HUES48 (cell line): ENCODE data around the gene CUX1.
"Not testable (repeated sequence)": the region's sequence is repeated elsewhere in the genome, so short reads cannot be mapped to it uniquely, and the experiment has no call there.

Experiments used
- H3K27ac ChIP-seq: one replicate; pipeline ENCODE4 v1.7.0; 2013; ENCODE audit warnings: low read depth, low read length, inconsistent platforms
- H3K27me3 ChIP-seq: 2 replicates; pipeline ENCODE4 v1.6.1; 2013; ENCODE audit warnings: mild to moderate bottlenecking, low read length; ENCODE audit not compliant: control insufficient read depth, insufficient read depth
- H3K36me3 ChIP-seq: 2 replicates; pipeline ENCODE4 v1.6.1; 2013; ENCODE audit warnings: low read length; ENCODE audit not compliant: control insufficient read depth, insufficient read depth
- H3K4me1 ChIP-seq: 2 replicates; pipeline ENCODE4 v1.6.1; 2013; ENCODE audit warnings: mild to moderate bottlenecking, low read length; ENCODE audit not compliant: control insufficient read depth, insufficient read depth
- H3K4me3 ChIP-seq: 2 replicates; pipeline ENCODE4 v1.5.1; 2013; ENCODE audit warnings: mild to moderate bottlenecking, low read depth, low read length
- H3K9ac ChIP-seq: 2 replicates; pipeline ENCODE4 v1.6.1; 2013; ENCODE audit warnings: mild to moderate bottlenecking, low read depth, low read length, moderate library complexity
- H3K9me3 ChIP-seq: 2 replicates; pipeline ENCODE4 v1.6.1; 2013; ENCODE audit warnings: low read length; ENCODE audit not compliant: control insufficient read depth, insufficient read depth

The CUX1 gene

DNA sequence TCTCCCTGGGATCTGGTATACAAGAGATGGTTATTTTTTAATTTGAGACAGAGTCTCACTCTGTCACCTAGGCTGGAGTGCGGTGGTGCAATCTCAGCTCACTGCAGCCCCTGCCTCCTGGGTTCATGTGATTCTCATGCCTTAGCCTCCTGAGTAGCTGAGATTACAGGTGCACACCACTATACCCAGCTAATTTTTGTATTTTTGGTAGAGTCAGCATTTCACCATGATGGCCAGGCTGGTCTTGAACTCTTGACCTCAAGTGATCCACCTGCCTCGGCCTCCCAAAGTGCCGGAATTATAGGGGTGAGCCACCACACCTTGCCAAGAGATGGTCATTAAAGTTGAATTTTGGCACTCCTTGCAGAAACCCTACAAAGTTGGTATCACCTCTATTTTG is 71.1 kb downstream of the CUX1 start:
- not testable (repeated sequence) for H3K36me3 ChIP-seq, H3K4me3 ChIP-seq, H3K27ac ChIP-seq, H3K9ac ChIP-seq, H3K9me3 ChIP-seq, H3K27me3 ChIP-seq
- H3K4me1 ChIP-seq: peaks cover 15% of the 10 kb centered on the region; the same call in 1 of the 2 replicates

DNA sequence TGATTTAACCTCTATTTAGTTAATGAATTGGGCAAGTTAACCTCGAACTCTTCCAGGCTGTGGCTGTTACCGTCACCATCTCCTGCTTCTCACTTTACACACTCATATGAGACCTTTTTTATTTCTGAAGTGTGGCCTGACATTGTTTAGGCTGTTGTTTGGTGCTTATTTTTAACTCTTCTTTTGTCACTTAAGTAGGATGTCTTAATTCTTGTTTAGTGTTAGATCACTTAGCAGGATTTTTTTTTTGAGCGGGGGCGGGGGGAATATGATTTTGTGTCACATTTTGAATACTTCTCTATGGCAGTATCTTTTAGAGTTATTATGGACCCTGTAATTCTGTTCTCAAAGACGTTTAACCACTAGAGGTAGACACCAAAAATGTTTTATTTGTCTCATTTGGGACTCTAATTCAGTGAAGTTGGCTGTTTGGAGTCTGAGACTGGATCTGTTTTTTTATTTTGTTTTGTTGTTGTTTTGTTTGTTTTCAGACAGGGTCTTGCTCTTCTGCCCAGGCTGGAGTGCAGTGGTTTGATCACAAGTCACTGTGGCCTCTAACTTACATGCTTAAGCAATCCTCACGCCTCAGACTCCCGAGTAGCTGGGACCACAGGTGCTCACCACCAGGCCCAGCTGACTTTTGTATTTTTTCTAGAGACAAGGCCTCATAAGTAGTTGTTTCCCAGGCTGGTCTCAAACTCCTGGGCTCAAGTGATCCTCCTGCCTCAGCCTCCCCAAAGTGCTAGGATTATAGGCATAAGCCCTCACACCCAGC is 73.5 kb downstream of the CUX1 start:
- H3K9me3 ChIP-seq: no peaks in the 10 kb centered on the region
- no peaks in the 10 kb centered on the region for H3K27me3 ChIP-seq
- H3K4me3 ChIP-seq: no peak overlapping the region
- H3K27ac ChIP-seq: no peak overlapping the region
- peaks cover 6% of the 10 kb centered on the region; the same call in 1 of the 2 replicates for H3K4me1 ChIP-seq
- peaks cover 3% of the 10 kb centered on the region; the same call in 1 of the 2 replicates for H3K36me3 ChIP-seq
- H3K9ac ChIP-seq: no peak overlapping the region

DNA sequence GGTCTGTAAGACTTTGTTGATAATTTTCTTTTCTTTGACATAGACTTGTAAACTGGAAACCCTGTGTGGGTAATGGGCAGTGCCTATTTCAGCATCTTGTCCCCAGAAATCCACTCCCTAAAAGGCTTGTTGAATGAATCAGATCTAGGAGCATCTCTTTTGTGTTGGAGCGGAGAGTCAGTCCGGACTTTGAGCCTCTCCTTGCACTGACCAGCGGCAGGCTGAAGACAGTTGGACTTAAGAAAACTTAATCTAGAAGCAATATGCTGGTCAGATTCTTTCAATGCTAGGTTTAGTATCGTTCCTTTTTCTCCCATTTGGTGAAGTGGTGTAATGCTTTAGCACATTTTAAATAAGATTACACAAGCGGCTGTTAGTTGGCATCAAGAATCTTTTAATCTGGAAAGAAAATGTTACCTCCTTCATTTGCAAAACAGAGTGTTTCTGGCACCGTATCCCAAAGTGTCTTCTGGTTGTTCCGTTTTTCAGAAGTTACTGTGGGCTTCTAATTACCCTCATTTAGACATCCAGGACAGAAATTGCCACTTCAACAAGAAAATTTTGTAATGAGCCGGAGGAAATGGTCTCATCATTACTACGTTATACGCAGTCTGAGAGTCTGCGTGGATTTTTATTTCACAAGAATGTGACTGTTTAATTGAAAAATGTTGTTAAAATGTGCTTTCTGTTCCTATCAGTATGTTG is 74.7 kb downstream of the CUX1 start:
- no peaks in the 10 kb centered on the region for H3K27me3 ChIP-seq

GRCh38 chr7:101893341-101894082 is 76.1 kb downstream of the CUX1 start:
- no peaks in the 10 kb centered on the region for H3K9me3 ChIP-seq
- H3K27me3 ChIP-seq: no peaks in the 10 kb centered on the region
- no peak overlapping the region for H3K27ac ChIP-seq
- no peak overlapping the region for H3K4me3 ChIP-seq
- no peak overlapping the region for H3K9ac ChIP-seq
- peaks cover 3% of the 10 kb centered on the region; the same call in 1 of the 2 replicates for H3K36me3 ChIP-seq
- peaks cover 6% of the 10 kb centered on the region for H3K4me1 ChIP-seq

More for the DNA sequence above, 74.7 kb downstream of the CUX1 start:
- Histone ChIP-seq H3K27ac (no peak overlapping the region), H3K4me3 (no peak overlapping the region), H3K4me1 (peaks cover 6% of the 10 kb centered on the region), H3K9me3 (no peaks in the 10 kb centered on the region), H3K9ac (no peak overlapping the region), H3K36me3 (peaks cover 3% of the 10 kb centered on the region; the same call in 1 of the 2 replicates)

DNA sequence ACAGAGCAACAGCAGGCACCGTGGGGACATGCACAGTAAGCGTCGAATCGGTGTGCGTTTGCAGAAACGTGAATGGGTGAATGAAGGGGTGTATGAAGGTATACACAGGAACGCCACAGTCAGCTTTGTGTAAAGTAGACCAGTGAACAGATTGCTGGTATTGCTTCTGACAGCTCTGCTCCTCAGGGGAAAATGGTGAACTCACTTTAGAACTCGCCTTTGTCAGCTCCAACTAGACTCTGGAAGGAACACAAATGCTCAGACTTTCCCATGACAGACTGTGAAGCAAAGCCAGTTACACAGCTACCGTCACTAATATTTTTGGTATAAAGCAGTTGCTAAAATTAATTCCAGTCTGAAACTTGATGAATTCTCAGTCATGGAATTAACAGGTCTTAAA is 78.9 kb downstream of the CUX1 start:
- no peak overlapping the region for H3K9ac ChIP-seq
- H3K36me3 ChIP-seq: peaks cover 3% of the 10 kb centered on the region; the same call in 1 of the 2 replicates
- no peak overlapping the region for H3K27ac ChIP-seq
- H3K4me1 ChIP-seq: no peaks in the 10 kb centered on the region; the same call in 1 of the 2 replicates
- H3K4me3 ChIP-seq: no peak overlapping the region
- H3K9me3 ChIP-seq: no peaks in the 10 kb centered on the region
- no peaks in the 10 kb centered on the region for H3K27me3 ChIP-seq

- H3K9me3 ChIP-seq: no peaks in the 10 kb centered on the region
- H3K4me1 ChIP-seq: no peaks in the 10 kb centered on the region; the same call in 1 of the 2 replicates
- H3K4me3 ChIP-seq: no peak overlapping the region
- H3K27me3 ChIP-seq: no peaks in the 10 kb centered on the region
- no peak overlapping the region for H3K9ac ChIP-seq
- H3K36me3 ChIP-seq: peaks cover 3% of the 10 kb centered on the region; the same call in 1 of the 2 replicates
- H3K27ac ChIP-seq: no peak overlapping the region
Measured at GRCh38 chr7:101896941-101897340, 79.5 kb downstream of the CUX1 start.

- H3K4me1 ChIP-seq: no peaks in the 10 kb centered on the region; the same call in 1 of the 2 replicates
- H3K36me3 ChIP-seq: peaks cover 3% of the 10 kb centered on the region; the same call in 1 of the 2 replicates
- no peaks in the 10 kb centered on the region for H3K9me3 ChIP-seq
- H3K27ac ChIP-seq: no peak overlapping the region
- no peak overlapping the region for H3K9ac ChIP-seq
- no peaks in the 10 kb centered on the region for H3K27me3 ChIP-seq
- H3K4me3 ChIP-seq: no peak overlapping the region
Measured at GRCh38 chr7:101898106-101898505, 80.7 kb downstream of the CUX1 start.

DNA sequence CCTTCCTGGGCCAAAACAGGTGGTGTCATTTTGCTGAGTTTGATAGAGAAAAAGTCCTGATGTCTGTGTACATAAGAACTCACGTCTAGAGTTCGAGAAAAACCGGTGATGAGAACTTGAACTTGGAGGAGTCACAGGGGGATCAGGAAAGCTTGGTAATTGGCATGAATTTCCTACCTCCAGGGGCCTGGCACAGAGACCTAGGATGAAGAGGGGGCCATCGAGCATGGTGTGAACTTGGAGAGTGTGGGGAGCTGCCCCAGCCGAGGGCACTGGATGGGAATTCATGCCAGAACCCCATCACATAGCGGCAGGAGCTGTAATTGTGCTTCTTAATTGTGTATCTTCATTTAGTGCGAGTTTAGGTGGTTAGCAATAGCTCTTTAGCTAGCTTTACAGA is 82.2 kb downstream of the CUX1 start:
- H3K36me3 ChIP-seq: no peaks in the 10 kb centered on the region
- H3K27me3 ChIP-seq: no peaks in the 10 kb centered on the region
- H3K27ac ChIP-seq: no peak overlapping the region
- no peaks in the 10 kb centered on the region; the same call in 1 of the 2 replicates for H3K4me1 ChIP-seq
- H3K9me3 ChIP-seq: no peaks in the 10 kb centered on the region
- no peak overlapping the region for H3K9ac ChIP-seq
- H3K4me3 ChIP-seq: no peak overlapping the region

DNA sequence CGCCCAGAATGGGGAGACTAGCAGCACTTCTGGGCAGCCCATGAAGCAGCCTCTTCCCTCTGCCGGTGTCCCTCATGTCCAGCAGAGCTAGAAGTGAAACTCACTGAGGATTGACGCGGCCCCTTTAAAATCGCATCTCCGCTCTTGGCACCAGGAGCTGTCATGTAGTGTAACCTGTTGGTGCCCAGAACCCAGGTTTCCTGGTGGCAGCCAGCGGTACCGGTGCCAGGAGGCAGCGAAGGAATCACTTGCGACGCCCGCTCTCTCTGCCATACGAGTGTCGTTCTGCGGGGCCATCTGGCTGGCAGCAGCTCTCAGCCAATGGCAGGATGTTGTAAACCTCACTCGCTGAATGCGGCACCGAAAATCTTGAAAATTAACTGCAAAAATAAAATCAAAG is 82.7 kb downstream of the CUX1 start:
- H3K36me3 ChIP-seq: no peaks in the 10 kb centered on the region
- no peaks in the 10 kb centered on the region; the same call in 1 of the 2 replicates for H3K4me1 ChIP-seq
- no peaks in the 10 kb centered on the region for H3K27me3 ChIP-seq
- no peak overlapping the region for H3K4me3 ChIP-seq
- H3K9me3 ChIP-seq: no peaks in the 10 kb centered on the region
- H3K27ac ChIP-seq: no peak overlapping the region
- no peak overlapping the region for H3K9ac ChIP-seq

GRCh38 chr7:101901661-101902491 is 84.5 kb downstream of the CUX1 start:
- Histone ChIP-seq H3K36me3 (no peaks in the 10 kb centered on the region), H3K4me3 (no peak overlapping the region), H3K27ac (no peak overlapping the region), H3K4me1 (no peaks in the 10 kb centered on the region), H3K9me3 (no peaks in the 10 kb centered on the region), H3K9ac (no peak overlapping the region), H3K27me3 (no peaks in the 10 kb centered on the region)
